Left kidney (tissue), 2 donors: ENCODE data around the gene GALP. TPM values are rescaled to one million over a fixed set of nuclear protein-coding genes. Genes with fewer than 3 reads are reported as not detected.
"Not testable (repeated sequence)": the region's sequence is repeated elsewhere in the genome, so short reads cannot be mapped to it uniquely, and the experiment has no call there.

ENCODE experiments used
- DNase-seq: peaks from one replicate; pipeline ENCODE4 v3.0.0-alpha.2; 2013
- polyA plus RNA-seq: library from polyadenylated mRNA; unstranded; fragments of 120-200 nt; gene quantifications from one replicate; pipeline ENCODE4 v1.2.1, GENCODE V29; 2013; ENCODE audit not compliant: insufficient read length

The GALP gene
- polyA plus RNA-seq, 1 donor = not detected

GRCh38 chr19:56191115-56191514 lies 15.3 kb downstream of the GALP start:
- no peak for DNase-seq

DNA sequence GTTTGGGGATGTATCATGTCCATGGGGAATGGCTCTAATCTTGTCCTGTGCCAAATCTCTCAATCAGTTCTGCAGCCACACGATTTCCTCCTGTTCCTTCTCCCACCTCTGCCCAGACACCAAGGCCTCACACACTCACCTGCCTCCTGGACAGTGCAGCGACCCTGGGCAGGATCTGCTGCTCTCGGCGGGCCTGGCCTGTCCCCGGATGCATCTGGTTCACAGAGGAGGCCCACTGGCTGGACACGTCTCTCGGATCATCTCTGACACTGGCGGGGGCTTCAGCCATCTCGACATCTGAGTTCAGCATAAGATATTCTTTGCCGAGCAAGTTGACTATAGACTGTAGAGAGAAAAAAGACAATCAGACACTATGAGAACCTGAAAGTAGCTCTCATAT lies 15.9 kb downstream of the GALP start:
- no peak for DNase-seq

GRCh38 chr19:56193981-56194640 lies 18.3 kb downstream of the GALP start:
- DNase-seq = peak; percentile 15

DNA sequence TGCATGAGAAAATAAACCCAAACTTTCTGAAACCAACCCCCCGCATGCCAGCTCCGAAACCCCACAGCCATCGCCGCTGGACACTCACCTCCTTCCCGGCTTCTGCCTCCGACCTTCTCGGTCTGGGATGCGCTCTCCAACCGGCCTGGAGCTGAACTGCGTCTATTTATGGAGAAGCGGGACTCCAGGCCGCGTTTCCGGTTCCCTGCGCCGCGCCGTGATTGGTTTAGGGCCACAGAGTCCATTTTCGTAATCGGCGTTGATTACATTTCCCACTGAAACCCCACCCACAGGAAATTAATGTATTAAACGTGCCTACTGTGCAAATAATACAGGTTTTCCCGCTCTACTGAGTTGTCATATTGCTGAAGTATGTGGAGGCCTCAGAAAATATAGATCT lies 21.8 kb downstream of the GALP start, which contains the start of gene ZSCAN5B:
Gene ZSCAN5B (minus strand): TSS at position 138 of the 400 bp plus-strand sequence. CDS start 4,731 bp downstream, outside the sequence.
- not testable (repeated sequence) for DNase-seq

DNA sequence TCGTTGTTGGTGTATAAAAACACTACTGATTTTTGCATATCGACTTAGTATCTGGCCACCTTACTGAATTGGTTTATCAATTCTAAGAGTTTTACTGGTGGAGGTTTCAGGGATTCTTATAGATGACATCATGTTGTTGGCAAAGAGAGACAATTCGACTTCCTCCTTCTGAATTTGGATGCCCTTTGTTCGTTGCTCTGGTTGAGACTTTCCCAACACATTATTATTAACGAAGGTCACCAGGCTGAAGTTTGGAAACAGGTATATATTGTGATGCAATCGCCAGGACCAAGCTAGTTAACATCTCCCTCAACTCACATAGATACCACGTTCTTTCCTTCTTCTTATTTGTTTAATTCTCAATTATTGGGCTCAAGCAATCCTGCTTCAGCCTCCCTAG lies 23.9 kb downstream of the GALP start:
- no peak for DNase-seq

GRCh38 chr19:56201973-56202372 lies 26.2 kb downstream of the GALP start, which contains the start of gene ZSCAN5C:
Gene ZSCAN5C, plus strand, starts transcription at chr19:56202273. Its CDS starts 3,641 bp downstream, at chr19:56205914.
- DNase-seq = no peak

- not testable (repeated sequence) for DNase-seq
These were observed 31.8 kb downstream of the GALP start for GRCh38 chr19:56207581-56207980.

GRCh38 chr19:56209091-56209490 lies 33.3 kb downstream of the GALP start:
- no peak for DNase-seq

DNA sequence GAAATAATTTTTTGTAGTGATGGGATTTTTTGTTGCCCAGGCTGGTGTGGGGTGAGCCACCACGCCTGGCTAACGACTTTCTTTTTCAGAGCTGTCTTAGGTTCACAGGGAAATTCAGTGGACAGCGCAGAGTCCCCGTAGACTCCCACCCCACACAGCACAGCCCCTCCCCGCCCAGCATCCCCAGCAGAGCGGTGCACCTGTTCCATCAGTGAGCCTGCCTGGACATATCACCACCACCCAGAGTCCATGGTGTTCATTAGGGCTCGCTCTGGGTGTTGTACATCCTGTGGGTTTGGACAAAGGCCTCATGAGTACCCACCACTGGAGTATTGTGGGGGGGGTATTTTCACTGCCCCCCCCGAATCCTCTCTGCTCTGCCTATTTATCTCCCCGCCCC lies 34.2 kb downstream of the GALP start:
- not testable (repeated sequence) for DNase-seq

DNA sequence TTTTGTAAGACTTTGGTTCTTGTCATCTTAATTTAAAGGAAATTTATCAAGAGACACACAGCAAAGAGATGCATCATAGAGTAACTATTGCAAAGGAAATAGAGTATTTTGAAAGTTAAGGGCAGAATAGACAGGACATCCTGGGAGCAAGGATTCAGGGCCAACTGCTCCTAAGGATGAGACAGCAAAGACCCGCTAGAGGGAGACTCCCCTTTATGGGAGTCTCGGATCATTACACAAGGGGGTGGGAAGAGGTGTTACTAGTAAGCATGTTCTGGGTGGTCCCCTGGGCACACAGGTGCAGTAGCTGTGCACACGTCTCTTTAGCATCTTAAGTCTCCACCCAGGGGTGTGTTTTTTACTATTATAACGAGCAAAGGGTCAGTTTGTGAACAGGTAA lies 35.9 kb downstream of the GALP start:
- no peak for DNase-seq

DNA sequence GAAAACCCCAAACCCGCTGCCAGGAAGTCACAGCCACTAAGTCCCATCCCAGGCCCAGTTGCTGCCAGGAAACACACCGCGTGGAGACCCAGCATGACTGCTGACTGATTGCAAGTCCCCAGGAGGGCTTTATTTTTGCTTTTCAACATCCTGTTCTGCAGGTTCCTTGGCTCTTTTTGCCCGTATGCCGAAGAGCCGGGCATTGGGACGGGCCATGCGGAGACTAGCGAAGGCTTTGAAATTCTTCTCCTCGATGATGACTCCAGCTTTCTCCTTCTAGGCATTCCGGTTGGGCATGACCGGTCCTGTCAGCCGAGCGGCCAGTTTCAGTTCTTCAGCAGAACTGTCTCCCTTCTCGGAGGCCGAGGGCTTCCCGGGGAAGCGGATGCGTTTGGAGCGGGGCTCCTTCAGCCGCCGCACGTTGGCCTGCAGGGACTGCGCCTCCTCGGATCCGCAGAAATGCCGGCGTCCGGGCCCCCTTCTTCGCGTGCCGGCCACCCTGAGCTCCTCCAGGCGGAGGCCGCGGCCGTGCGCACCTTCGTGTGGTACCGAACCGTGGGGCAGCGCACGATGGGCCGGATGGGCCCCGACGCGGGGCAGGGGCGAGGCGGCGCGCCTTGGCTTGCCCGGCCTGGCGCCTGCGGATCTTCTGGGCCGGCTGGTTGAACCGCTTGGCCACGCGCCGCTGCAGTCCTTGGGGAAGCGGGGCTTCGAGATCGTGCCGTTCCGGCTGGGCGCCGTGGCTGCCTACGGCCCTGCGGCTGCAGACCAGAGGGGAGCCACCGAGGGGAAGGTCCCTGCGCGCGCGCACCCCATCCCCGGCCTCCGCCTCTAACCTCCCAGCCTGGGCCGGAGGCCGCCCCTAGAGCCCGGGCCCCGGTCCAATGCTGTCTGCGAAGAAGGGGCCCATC lies 41.5 kb downstream of the GALP start:
- DNase-seq = peak; percentile 18

DNA sequence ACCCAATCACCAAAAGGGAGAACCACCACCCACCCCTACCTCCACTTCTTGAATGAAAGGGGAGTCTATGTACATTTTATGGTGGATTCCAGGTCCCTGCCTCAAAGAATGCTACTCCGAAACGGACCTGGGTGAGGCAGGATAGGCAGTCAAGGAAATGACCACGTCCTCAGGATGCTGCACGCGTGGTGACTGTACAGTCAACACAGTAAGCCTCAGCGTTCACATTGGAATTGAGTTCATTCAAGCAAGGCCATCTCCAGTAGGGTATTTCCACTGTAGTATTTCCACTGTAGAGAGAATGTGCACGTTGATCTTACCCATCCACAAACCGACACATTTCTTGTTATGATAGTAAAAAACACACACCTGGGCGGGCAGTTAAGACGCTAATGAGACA lies 43.2 kb downstream of the GALP start:
- no peak for DNase-seq

GRCh38 chr19:56221442-56221841 lies 45.6 kb downstream of the GALP start:
- peak; percentile 6 for DNase-seq

DNA sequence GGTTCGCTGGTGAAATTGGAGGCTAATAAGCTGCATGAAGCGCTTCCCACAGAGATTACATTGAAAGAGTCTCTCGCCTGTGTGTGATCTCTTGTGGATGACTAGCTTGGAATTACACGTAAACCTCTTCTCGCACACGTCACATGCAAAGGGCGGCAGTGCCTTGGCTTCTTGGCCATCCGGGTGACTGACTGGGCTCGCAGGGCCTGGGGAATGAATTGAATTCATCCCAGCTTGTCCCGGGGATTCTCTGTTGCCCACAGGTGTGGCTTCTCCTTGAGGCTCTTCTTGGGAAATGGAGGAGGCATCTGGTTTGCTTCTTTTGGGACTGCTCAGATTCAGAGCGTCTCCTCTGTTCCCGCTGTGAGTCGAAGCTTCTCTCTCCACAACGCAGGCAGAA lies 46.0 kb downstream of the GALP start:
- no peak for DNase-seq

DNA sequence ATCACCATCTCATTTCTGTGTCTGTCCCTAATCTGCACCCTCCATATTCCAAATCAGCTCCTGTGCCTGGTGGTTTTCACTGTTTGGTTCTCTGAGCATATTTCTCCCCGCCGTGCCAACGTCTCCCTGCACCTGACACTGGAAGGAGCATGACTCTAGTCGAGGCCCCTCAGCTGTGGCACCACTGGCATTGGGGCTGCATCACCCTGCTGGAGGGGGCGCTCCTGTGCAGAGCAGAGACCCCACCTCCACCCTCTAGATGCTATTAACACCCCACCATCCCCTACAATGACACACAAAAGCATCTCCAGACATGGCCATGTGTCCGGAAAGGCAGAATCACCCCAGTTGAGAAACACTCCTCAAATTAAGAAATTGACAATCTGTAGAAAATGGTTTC lies 47.1 kb downstream of the GALP start:
- DNase-seq = no peak

DNA sequence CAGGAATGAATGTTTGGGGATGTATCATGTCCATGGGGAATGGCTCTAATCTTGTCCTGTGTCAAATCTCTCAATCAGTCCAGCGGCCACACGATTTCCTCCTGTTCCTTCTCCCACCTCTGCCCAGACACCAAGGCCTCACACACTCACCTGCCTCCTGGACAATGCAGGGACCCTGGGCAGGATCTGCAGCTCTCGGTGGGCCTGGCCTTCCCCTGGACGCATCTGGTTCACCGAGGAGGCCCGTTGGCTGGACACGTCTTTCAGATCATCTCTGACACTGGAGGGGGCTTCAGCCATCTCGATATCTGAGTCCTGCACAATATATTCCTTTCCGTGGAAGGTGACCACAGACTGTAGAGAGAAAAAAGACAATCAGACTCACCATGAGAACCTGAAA lies 47.7 kb downstream of the GALP start:
- DNase-seq = no peak

Other genes with a start within 250 kb of the GALP start
- gene NLRP13, start 243.7 kb upstream of the GALP start, polyA plus RNA-seq = not detected
- gene NLRP8, start 228.2 kb upstream of the GALP start, polyA plus RNA-seq = 0.03 TPM
- gene NLRP5, start 189.2 kb upstream of the GALP start, polyA plus RNA-seq = not detected
- gene ZNF787, start 54.7 kb upstream of the GALP start, polyA plus RNA-seq = 10.2 TPM
- 28.5 TPM for gene ZNF444, start 34.7 kb upstream of the GALP start, polyA plus RNA-seq
- 0.13 TPM for gene ZSCAN5B, start 21.8 kb downstream of the GALP start, polyA plus RNA-seq
- not detected for gene ZSCAN5C, start 26.3 kb downstream of the GALP start, polyA plus RNA-seq
- gene EDDM13, start 96.7 kb downstream of the GALP start, polyA plus RNA-seq = 5.0 TPM
- 21.3 TPM for gene ZSCAN5A, start 138.8 kb downstream of the GALP start, polyA plus RNA-seq
- 14.8 TPM for gene ZNF582, start 217.5 kb downstream of the GALP start, polyA plus RNA-seq
- gene ZNF583, start 228.3 kb downstream of the GALP start, polyA plus RNA-seq = 11.9 TPM